Trophoblast cell (in vitro differentiated cells and primary cell): ENCODE results near the gene FOXP4. TPM values are rescaled to one million over a fixed set of nuclear protein-coding genes. Genes with fewer than 3 reads are reported as not detected.
A peak's percentile ranks its signal among the peaks of the same experiment; 100 is the strongest.

Experiments
- DNase-seq, 2 donors: peaks; one replicate each; pipeline ENCODE4 v3.0.0-alpha.2; 2016
- H2AFZ ChIP-seq: 2 replicates; pipeline ENCODE4 v1.6.1; 2013; ENCODE audit warnings: low read length, moderate library complexity, mild to moderate bottlenecking; ENCODE audit not compliant: insufficient read depth, poor library complexity
- H2AK5ac ChIP-seq: 2 replicates; pipeline ENCODE4 v1.6.1; 2013; ENCODE audit warnings: mild to moderate bottlenecking, low read length
- H2BK120ac ChIP-seq: 2 replicates; pipeline ENCODE4 v1.6.1; 2013; ENCODE audit warnings: low read length, mild to moderate bottlenecking, moderate library complexity; ENCODE audit not compliant: insufficient read depth, poor library complexity
- H2BK12ac ChIP-seq: 2 replicates; pipeline ENCODE4 v1.6.1; 2013; ENCODE audit warnings: mild to moderate bottlenecking, low read length, moderate library complexity
- H2BK5ac ChIP-seq: 2 replicates; pipeline ENCODE4 v1.6.1; 2013; ENCODE audit warnings: low read length, low read depth, moderate library complexity, mild to moderate bottlenecking; ENCODE audit not compliant: poor library complexity
- H3K14ac ChIP-seq: 2 replicates; pipeline ENCODE4 v1.6.1; 2013; ENCODE audit warnings: mild to moderate bottlenecking, low read length
- H3K18ac ChIP-seq: 2 replicates; pipeline ENCODE4 v1.6.1; 2013; ENCODE audit warnings: mild to moderate bottlenecking, low read length
- H3K23ac ChIP-seq: 2 replicates; pipeline ENCODE4 v1.6.1; 2013; ENCODE audit warnings: low read length
- H3K27ac ChIP-seq: 2 replicates; pipeline ENCODE4 v1.5.1; 2013; ENCODE audit warnings: low read depth, mild to moderate bottlenecking, inconsistent platforms, low read length, moderate library complexity
- H3K27me3 ChIP-seq: 2 replicates; pipeline ENCODE4 v1.6.1; 2013; ENCODE audit warnings: inconsistent platforms, mild to moderate bottlenecking, low read length, moderate library complexity; ENCODE audit not compliant: insufficient read depth
- H3K36me3 ChIP-seq, 2 experiments: 1 replicate in 1 of 2; 2 replicates in 1 of 2; pipeline ENCODE4 v1.6.1; 2013; ENCODE audit warnings: low read length in 2 of 2, mild to moderate bottlenecking in 2 of 2, moderate library complexity in 1 of 2; ENCODE audit not compliant: insufficient read depth in 2 of 2, control insufficient read depth in 1 of 2
- H3K4ac ChIP-seq: 2 replicates; pipeline ENCODE4 v1.6.1; 2013; ENCODE audit warnings: low read depth, mild to moderate bottlenecking, low read length, moderate library complexity
- H3K4me1 ChIP-seq, 2 experiments: 1 replicate in 1 of 2; 2 replicates in 1 of 2; pipeline ENCODE4 v1.6.1; 2013; ENCODE audit warnings: low read length in 2 of 2, mild to moderate bottlenecking in 2 of 2, moderate library complexity in 1 of 2; ENCODE audit not compliant: insufficient read depth in 2 of 2, control insufficient read depth in 1 of 2
- H3K4me2 ChIP-seq: 2 replicates; pipeline ENCODE4 v1.6.1; 2013; ENCODE audit warnings: inconsistent platforms, mild to moderate bottlenecking, low read length, moderate library complexity
- H3K4me3 ChIP-seq: 2 replicates; pipeline ENCODE4 v1.5.1; 2013; ENCODE audit warnings: mild to moderate bottlenecking, low read depth, low read length, inconsistent platforms
- H3K79me1 ChIP-seq: one replicate; pipeline ENCODE4 v1.6.1; 2013; ENCODE audit warnings: low read length
- H3K79me2 ChIP-seq: 2 replicates; pipeline ENCODE4 v1.6.1; 2013; ENCODE audit warnings: low read length, mild to moderate bottlenecking; ENCODE audit not compliant: control insufficient read depth, insufficient read depth, poor library complexity
- H3K9ac ChIP-seq: 2 replicates; pipeline ENCODE4 v1.6.1; 2013; ENCODE audit warnings: mild to moderate bottlenecking, low read length
- H3K9me3 ChIP-seq: 2 replicates; pipeline ENCODE4 v1.6.1; 2013; ENCODE audit warnings: low read depth, mild to moderate bottlenecking, control low read depth, inconsistent platforms, low read length; ENCODE audit not compliant: insufficient read depth
- H4K12ac ChIP-seq: 2 replicates; pipeline ENCODE4 v1.6.1; 2013; ENCODE audit warnings: low read depth, mild to moderate bottlenecking, low read length, moderate library complexity
- H4K8ac ChIP-seq: 2 replicates; pipeline ENCODE4 v1.6.1; 2013; ENCODE audit warnings: low read depth, mild to moderate bottlenecking, low read length, moderate library complexity
- H4K91ac ChIP-seq: one replicate; pipeline ENCODE4 v1.6.1; 2013; ENCODE audit warnings: low read depth, mild to moderate bottlenecking, low read length, moderate library complexity
- WGBS: extraction: QIAGEN DNeasy Blood & Tissue Kit; methylation state at CpG from one replicate; pipeline ENCODE4 v1.1.7; 2013; ENCODE audit warnings: missing lambda C conversion rate; ENCODE audit not compliant: insufficient read length, insufficient coverage; ENCODE audit errors: extremely low coverage; 5-methylcytosine and 5-hydroxymethylcytosine counted together
- polyA plus RNA-seq: library from polyadenylated mRNA; stranded (reverse); fragments of 200-250 nt; gene quantifications from 2 replicates; pipeline ENCODE4 v1.2.3, GENCODE V29; 2013

FOXP4 gene, protein sequence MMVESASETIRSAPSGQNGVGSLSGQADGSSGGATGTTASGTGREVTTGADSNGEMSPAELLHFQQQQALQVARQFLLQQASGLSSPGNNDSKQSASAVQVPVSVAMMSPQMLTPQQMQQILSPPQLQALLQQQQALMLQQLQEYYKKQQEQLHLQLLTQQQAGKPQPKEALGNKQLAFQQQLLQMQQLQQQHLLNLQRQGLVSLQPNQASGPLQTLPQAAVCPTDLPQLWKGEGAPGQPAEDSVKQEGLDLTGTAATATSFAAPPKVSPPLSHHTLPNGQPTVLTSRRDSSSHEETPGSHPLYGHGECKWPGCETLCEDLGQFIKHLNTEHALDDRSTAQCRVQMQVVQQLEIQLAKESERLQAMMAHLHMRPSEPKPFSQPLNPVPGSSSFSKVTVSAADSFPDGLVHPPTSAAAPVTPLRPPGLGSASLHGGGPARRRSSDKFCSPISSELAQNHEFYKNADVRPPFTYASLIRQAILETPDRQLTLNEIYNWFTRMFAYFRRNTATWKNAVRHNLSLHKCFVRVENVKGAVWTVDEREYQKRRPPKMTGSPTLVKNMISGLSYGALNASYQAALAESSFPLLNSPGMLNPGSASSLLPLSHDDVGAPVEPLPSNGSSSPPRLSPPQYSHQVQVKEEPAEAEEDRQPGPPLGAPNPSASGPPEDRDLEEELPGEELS
- polyA plus RNA-seq: 14.4 TPM in 2 replicates

GRCh38 chr6:41545703-41546474 is at the start of gene FOXP4:
Gene FOXP4 (plus strand): TSS chr6:41546381. CDS start chr6:41565761, 19,380 bp downstream.
- Histone ChIP-seq H2AK5ac (peak within 1 kb of the TSS; percentile 19), H4K8ac (peak within 1 kb of the TSS; percentile 59), H3K4ac (no peak within 1 kb of the TSS), H3K36me3 (peaks cover 0 to under 1% of the 10 kb centered on the region in 2 experiments), H2BK12ac (peak within 1 kb of the TSS; percentile 45), H3K9ac (peak within 1 kb of the TSS; percentile 71), H2BK5ac (no peak within 1 kb of the TSS), H3K14ac (peak within 1 kb of the TSS; percentile 55), H3K79me1 (peaks cover 4% of the 10 kb centered on the region), H3K4me2 (peak within 1 kb of the TSS; percentile 88), H3K27me3 (peaks cover 20% of the 10 kb centered on the region), H3K79me2 (peaks cover 2% of the 10 kb centered on the region), H2BK120ac (no peak within 1 kb of the TSS), H3K27ac (peak within 1 kb of the TSS; percentile 54), H3K18ac (peak within 1 kb of the TSS; percentile 71), H3K23ac (no peak within 1 kb of the TSS), H4K12ac (no peak within 1 kb of the TSS), H3K4me1 (peaks cover 18 to 22% of the 10 kb centered on the region in 2 experiments), H3K4me3 (peak within 1 kb of the TSS; percentile 84), H3K9me3 (no peaks in the 10 kb centered on the region), H2AFZ (peak within 1 kb of the TSS; percentile 72), H4K91ac (peak within 1 kb of the TSS; percentile 61)
- DNase-seq: peak; percentile 83 to 86
- no CpG with 5 or more reads among the region's 61 CpGs for WGBS

DNA sequence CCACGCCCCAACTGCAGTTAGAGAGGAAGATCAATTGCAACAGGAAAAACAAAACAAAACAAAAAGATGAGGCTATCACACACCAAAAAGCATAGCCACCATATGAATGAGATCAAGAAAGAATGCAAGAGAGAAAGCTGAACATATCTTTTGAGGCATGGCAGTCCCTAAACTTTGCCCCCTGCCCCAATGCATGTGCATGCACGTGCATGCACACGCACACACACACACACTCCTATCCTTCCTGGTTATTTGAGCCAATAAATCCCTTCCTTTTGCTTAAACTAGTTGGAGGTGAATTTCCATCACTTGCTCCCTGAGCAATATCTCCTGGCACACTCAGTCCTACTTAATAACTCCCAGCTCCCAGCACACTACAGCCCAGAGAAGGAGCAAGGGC is 48.6 kb upstream of the FOXP4 start:
- no peak overlapping the region for H3K4ac ChIP-seq
- no peak overlapping the region for H2BK5ac ChIP-seq
- no peaks in the 10 kb centered on the region for H3K79me1 ChIP-seq
- no peak for DNase-seq
- no peaks in the 10 kb centered on the region for H3K79me2 ChIP-seq
- no peak overlapping the region for H3K4me2 ChIP-seq
- H3K23ac ChIP-seq: no peak overlapping the region
- peaks cover 2% of the 10 kb centered on the region for H3K27me3 ChIP-seq
- H3K9me3 ChIP-seq: no peaks in the 10 kb centered on the region
- H3K27ac ChIP-seq: no peak overlapping the region
- no peak overlapping the region for H3K18ac ChIP-seq
- H3K36me3 ChIP-seq: no peaks in the 10 kb centered on the region
- no peak overlapping the region for H3K14ac ChIP-seq
- H4K8ac ChIP-seq: no peak overlapping the region
- H4K91ac ChIP-seq: no peak overlapping the region
- H2BK120ac ChIP-seq: no peak overlapping the region
- no peak overlapping the region for H2AFZ ChIP-seq
- H3K4me1 ChIP-seq: no peaks in the 10 kb centered on the region
- H2BK12ac ChIP-seq: no peak overlapping the region
- no peak overlapping the region for H4K12ac ChIP-seq
- H3K4me3 ChIP-seq: no peak overlapping the region
- WGBS: no CpG with 5 or more reads among the region's 3 CpGs
- H3K9ac ChIP-seq: no peak overlapping the region
- no peak overlapping the region for H2AK5ac ChIP-seq

- no peak overlapping the region for H3K14ac ChIP-seq
- no peak overlapping the region for H3K4me2 ChIP-seq
- H3K9ac ChIP-seq: no peak overlapping the region
- H3K79me1 ChIP-seq: no peaks in the 10 kb centered on the region
- H3K4ac ChIP-seq: no peak overlapping the region
- H3K79me2 ChIP-seq: no peaks in the 10 kb centered on the region
- H3K18ac ChIP-seq: no peak overlapping the region
- no peak overlapping the region for H3K4me3 ChIP-seq
- H3K27ac ChIP-seq: no peak overlapping the region
- no peak overlapping the region for H2AK5ac ChIP-seq
- no peak overlapping the region for H4K91ac ChIP-seq
- H4K8ac ChIP-seq: no peak overlapping the region
- peaks cover 4% of the 10 kb centered on the region for H3K27me3 ChIP-seq
- H3K23ac ChIP-seq: no peak overlapping the region
- no peaks in the 10 kb centered on the region for H3K36me3 ChIP-seq
- H3K9me3 ChIP-seq: no peaks in the 10 kb centered on the region
- H2BK5ac ChIP-seq: no peak overlapping the region
- no peak overlapping the region for H4K12ac ChIP-seq
- H2BK120ac ChIP-seq: no peak overlapping the region
- no peak overlapping the region for H2BK12ac ChIP-seq
- no peak for DNase-seq
- no CpG with 5 or more reads among the region's 2 CpGs for WGBS
- H3K4me1 ChIP-seq: peaks cover 0 to 4% of the 10 kb centered on the region in 2 experiments
- no peak overlapping the region for H2AFZ ChIP-seq
These were observed 48.2 kb upstream of the FOXP4 start for GRCh38 chr6:41497994-41498393.

DNA sequence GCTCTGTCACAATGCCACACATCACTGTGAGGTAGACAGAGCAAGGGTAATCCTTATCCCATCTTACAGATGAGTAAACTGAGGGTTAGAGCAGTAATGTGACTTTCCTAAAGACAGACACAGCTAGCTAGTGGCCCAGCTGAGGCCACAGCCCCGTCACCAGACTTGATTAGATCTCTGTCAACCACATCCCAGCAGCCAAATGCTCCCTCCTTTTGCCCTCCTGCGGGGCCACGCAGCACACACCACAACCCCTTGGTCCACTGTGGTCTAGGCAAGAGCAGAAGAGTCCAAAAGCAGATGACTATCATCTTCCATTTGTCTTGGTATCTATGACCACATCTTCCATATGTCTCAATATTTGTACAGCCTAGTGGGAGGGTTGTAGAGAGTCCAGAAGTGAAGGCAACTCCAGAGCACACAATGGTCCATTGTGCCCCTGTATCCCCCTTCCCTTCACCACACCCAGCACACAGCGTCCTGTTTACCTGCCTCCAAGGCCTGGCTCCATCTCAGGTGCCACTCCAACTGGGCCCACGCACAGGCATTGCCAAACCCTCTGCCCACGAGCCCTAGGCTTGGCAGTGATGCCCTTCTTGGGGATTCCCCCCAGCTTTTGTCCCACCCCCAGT is 47.1 kb upstream of the FOXP4 start:
- H3K18ac ChIP-seq: no peak overlapping the region
- WGBS: no CpG with 5 or more reads among the region's 6 CpGs
- no peak overlapping the region for H2BK12ac ChIP-seq
- H3K4me1 ChIP-seq: peaks cover 2 to 10% of the 10 kb centered on the region in 2 experiments
- H3K9me3 ChIP-seq: no peaks in the 10 kb centered on the region
- H3K36me3 ChIP-seq: no peaks in the 10 kb centered on the region
- no peak overlapping the region for H4K91ac ChIP-seq
- no peak overlapping the region for H3K27ac ChIP-seq
- H2BK120ac ChIP-seq: no peak overlapping the region
- H4K8ac ChIP-seq: no peak overlapping the region
- H3K27me3 ChIP-seq: peaks cover 8% of the 10 kb centered on the region
- H2AFZ ChIP-seq: no peak overlapping the region
- no peaks in the 10 kb centered on the region for H3K79me2 ChIP-seq
- H3K79me1 ChIP-seq: peaks cover 3% of the 10 kb centered on the region
- H2BK5ac ChIP-seq: no peak overlapping the region
- no peak overlapping the region for H3K4ac ChIP-seq
- no peak overlapping the region for H3K23ac ChIP-seq
- no peak overlapping the region for H3K4me3 ChIP-seq
- DNase-seq: no peak
- no peak overlapping the region for H3K14ac ChIP-seq
- no peak overlapping the region for H3K9ac ChIP-seq
- H3K4me2 ChIP-seq: no peak overlapping the region
- H4K12ac ChIP-seq: no peak overlapping the region
- H2AK5ac ChIP-seq: no peak overlapping the region
